Urinary bladder (tissue), 4 donors: ENCODE measurements around the gene IFNL3. TPM values are rescaled to one million over a fixed set of nuclear protein-coding genes. Genes with fewer than 3 reads are reported as not detected.

Experiments used
- DNase-seq: peaks from one replicate; pipeline ENCODE4 v3.0.0-alpha.2; 2015; ENCODE audit errors: extremely low spot score
- H3K27ac ChIP-seq: one replicate; pipeline ENCODE4 v1.5.1; 2013; ENCODE audit warnings: low read depth, mild to moderate bottlenecking, moderate library complexity
- H3K36me3 ChIP-seq: one replicate; pipeline ENCODE4 v1.6.1; 2013; ENCODE audit warnings: mild to moderate bottlenecking, moderate library complexity; ENCODE audit not compliant: insufficient read depth
- H3K4me1 ChIP-seq: one replicate; pipeline ENCODE4 v1.6.1; 2013; ENCODE audit warnings: mild to moderate bottlenecking, moderate library complexity; ENCODE audit not compliant: insufficient read depth
- H3K4me3 ChIP-seq: one replicate; pipeline ENCODE4 v1.5.1; 2013; ENCODE audit warnings: low read depth, low read length
- WGBS: extraction: QIAGEN DNeasy Blood & Tissue Kit; methylation state at CpG from one replicate; pipeline ENCODE4 v1.1.7; 2013; 5-methylcytosine and 5-hydroxymethylcytosine counted together
- polyA plus RNA-seq: library from polyadenylated mRNA; stranded (reverse); fragments of 200-250 nt; gene quantifications from one replicate; pipeline ENCODE4 v1.2.3, GENCODE V29; 2013
- total RNA-seq: library from RNA; depleted of rRNA; stranded (reverse); fragments of >200 nt; gene quantifications from one replicate; pipeline ENCODE4 v1.2.3, GENCODE V29; 2014
- donor health status: healthy with polysubstance abuse.
- donor health status: healthy.

The IFNL3 gene
- total and polyA plus RNA-seq, 2 donors, result not detected

- no peak for DNase-seq
- no peak overlapping the region for H3K27ac ChIP-seq
- WGBS, result 83% methylated on average over 32 of the region's 32 CpGs
- no peak overlapping the region for H3K4me3 ChIP-seq
- no peaks in the 10 kb centered on the region for H3K4me1 ChIP-seq
- H3K36me3 ChIP-seq, result no peaks in the 10 kb centered on the region
These were observed 44.6 kb downstream of the IFNL3 start for GRCh38 chr19:39200066-39200802.

- no peak for DNase-seq
- H3K4me1 ChIP-seq, result no peaks in the 10 kb centered on the region
- no peaks in the 10 kb centered on the region for H3K36me3 ChIP-seq
- H3K4me3 ChIP-seq, result no peak overlapping the region
- WGBS, result 25% methylated on average over 11 of the region's 11 CpGs
- no peak overlapping the region for H3K27ac ChIP-seq
These were observed 45.8 kb downstream of the IFNL3 start for GRCh38 chr19:39199025-39199424.

- WGBS, result 57% methylated on average over 5 of the region's 5 CpGs
- Histone ChIP-seq H3K36me3 (no peaks in the 10 kb centered on the region), H3K27ac (no peak overlapping the region), H3K4me3 (no peak overlapping the region), H3K4me1 (no peaks in the 10 kb centered on the region)
- DNase-seq, result no peak
These were observed 47.0 kb downstream of the IFNL3 start for GRCh38 chr19:39197808-39198207.

GRCh38 chr19:39196860-39197562, 47.8 kb downstream of the IFNL3 start, which contains the start of gene NCCRP1:
Gene NCCRP1, plus strand, starts transcription at chr19:39196964. Its CDS starts 19 bp downstream, at chr19:39196983.
- H3K4me1 ChIP-seq, result no peaks in the 10 kb centered on the region
- 3% methylated on average over 51 of the region's 51 CpGs for WGBS
- no peak within 1 kb of the TSS for H3K4me3 ChIP-seq
- no peaks in the 10 kb centered on the region for H3K36me3 ChIP-seq
- no peak for DNase-seq
- H3K27ac ChIP-seq, result no peak within 1 kb of the TSS

- Histone ChIP-seq H3K4me1 (no peaks in the 10 kb centered on the region), H3K27ac (no peak overlapping the region), H3K4me3 (no peak overlapping the region), H3K36me3 (no peaks in the 10 kb centered on the region)
- DNase-seq, result no peak
- WGBS, result 11% methylated on average over 7 of the region's 7 CpGs
These were observed 48.5 kb downstream of the IFNL3 start for GRCh38 chr19:39196320-39196719.

- no peak for DNase-seq
- no peak overlapping the region for H3K27ac ChIP-seq
- WGBS, result 47% methylated on average over 9 of the region's 9 CpGs
These were observed 49.1 kb downstream of the IFNL3 start for GRCh38 chr19:39195755-39196154.

GRCh38 chr19:39194832-39195542, 49.8 kb downstream of the IFNL3 start:
- WGBS, result 47% methylated on average over 9 of the region's 9 CpGs
- Histone ChIP-seq H3K4me1 (no peaks in the 10 kb centered on the region), H3K4me3 (no peak overlapping the region), H3K27ac (no peak overlapping the region), H3K36me3 (no peaks in the 10 kb centered on the region)
- DNase-seq, result no peak

More at GRCh38 chr19:39195755-39196154, 49.1 kb downstream of the IFNL3 start:
- Histone ChIP-seq H3K4me3 (no peak overlapping the region), H3K36me3 (no peaks in the 10 kb centered on the region), H3K4me1 (no peaks in the 10 kb centered on the region)

- no peaks in the 10 kb centered on the region for H3K4me1 ChIP-seq
- no peak overlapping the region for H3K4me3 ChIP-seq
- DNase-seq, result no peak
- no peaks in the 10 kb centered on the region for H3K36me3 ChIP-seq
- no peak overlapping the region for H3K27ac ChIP-seq
- WGBS, result 33% methylated on average over 8 of the region's 8 CpGs
These were observed 51.0 kb downstream of the IFNL3 start for GRCh38 chr19:39193803-39194202.

Other genes starting within 250 kb of the IFNL3 start
- 2.9 TPM for gene FBXO27, start 212.5 kb downstream of the IFNL3 start, total RNA-seq
- gene FBXO27, start 212.5 kb downstream of the IFNL3 start, polyA plus RNA-seq, result 8.8 TPM
- 0.11 TPM for gene ACP7, start 160.6 kb downstream of the IFNL3 start, total RNA-seq
- gene ACP7, start 160.6 kb downstream of the IFNL3 start, polyA plus RNA-seq, result 0.05 TPM
- gene PAK4, start 119.2 kb downstream of the IFNL3 start, total RNA-seq, result 7.8 TPM
- gene PAK4, start 119.2 kb downstream of the IFNL3 start, polyA plus RNA-seq, result 33.1 TPM
- gene NCCRP1, start 48.0 kb downstream of the IFNL3 start, total RNA-seq, result 1.1 TPM
- 0.38 TPM for gene NCCRP1, start 48.0 kb downstream of the IFNL3 start, polyA plus RNA-seq
- not detected for gene SYCN, start 40.7 kb downstream of the IFNL3 start, total RNA-seq
- gene SYCN, start 40.7 kb downstream of the IFNL3 start, polyA plus RNA-seq, result not detected
- not detected for gene IFNL4, start 3.9 kb upstream of the IFNL3 start, total RNA-seq
- gene IFNL4, start 3.9 kb upstream of the IFNL3 start, polyA plus RNA-seq, result not detected
- gene IFNL2, start 23.4 kb upstream of the IFNL3 start, total RNA-seq, result not detected
- not detected for gene IFNL2, start 23.4 kb upstream of the IFNL3 start, polyA plus RNA-seq
- not detected for gene IFNL1, start 51.4 kb upstream of the IFNL3 start, total RNA-seq
- gene IFNL1, start 51.4 kb upstream of the IFNL3 start, polyA plus RNA-seq, result not detected
- 0.48 TPM for gene LRFN1, start 75.9 kb upstream of the IFNL3 start, total RNA-seq
- 1.7 TPM for gene LRFN1, start 75.9 kb upstream of the IFNL3 start, polyA plus RNA-seq
- gene GMFG, start 91.0 kb upstream of the IFNL3 start, total RNA-seq, result 12.3 TPM
- 34.3 TPM for gene GMFG, start 91.0 kb upstream of the IFNL3 start, polyA plus RNA-seq
- 37.3 TPM for gene SAMD4B, start 97.4 kb upstream of the IFNL3 start, total RNA-seq
- 118 TPM for gene SAMD4B, start 97.4 kb upstream of the IFNL3 start, polyA plus RNA-seq
- gene PAF1, start 146.1 kb upstream of the IFNL3 start, total RNA-seq, result 11.7 TPM
- 52.8 TPM for gene PAF1, start 146.1 kb upstream of the IFNL3 start, polyA plus RNA-seq
- 14.8 TPM for gene MED29, start 146.4 kb upstream of the IFNL3 start, total RNA-seq
- gene MED29, start 146.4 kb upstream of the IFNL3 start, polyA plus RNA-seq, result 50.0 TPM
- 13.0 TPM for gene ZFP36, start 161.8 kb upstream of the IFNL3 start, total RNA-seq
- 759 TPM for gene ZFP36, start 161.8 kb upstream of the IFNL3 start, polyA plus RNA-seq
- gene PLEKHG2, start 167.7 kb upstream of the IFNL3 start, total RNA-seq, result 28.9 TPM
- gene PLEKHG2, start 167.7 kb upstream of the IFNL3 start, polyA plus RNA-seq, result 30.5 TPM
- gene RPS16, start 190.9 kb upstream of the IFNL3 start, total RNA-seq, result 27.7 TPM
- gene RPS16, start 190.9 kb upstream of the IFNL3 start, polyA plus RNA-seq, result 3,259 TPM
- gene SUPT5H, start 200.6 kb upstream of the IFNL3 start, total RNA-seq, result 24.8 TPM
- 85.8 TPM for gene SUPT5H, start 200.6 kb upstream of the IFNL3 start, polyA plus RNA-seq
- 24.0 TPM for gene TIMM50, start 235.8 kb upstream of the IFNL3 start, total RNA-seq
- gene TIMM50, start 235.8 kb upstream of the IFNL3 start, polyA plus RNA-seq, result 52.1 TPM